HG02678 (cell line): Measurements from ENCODE around the gene CCK.

Experiments
- ATAC-seq: cut with Tn5 transposase; IDR thresholded peaks from one replicate; pipeline ENCODE4 v1.9.1; 2021; ENCODE audit warnings: mild to moderate bottlenecking, moderate library complexity; ENCODE audit not compliant: unreplicated experiment

CCK gene

DNA sequence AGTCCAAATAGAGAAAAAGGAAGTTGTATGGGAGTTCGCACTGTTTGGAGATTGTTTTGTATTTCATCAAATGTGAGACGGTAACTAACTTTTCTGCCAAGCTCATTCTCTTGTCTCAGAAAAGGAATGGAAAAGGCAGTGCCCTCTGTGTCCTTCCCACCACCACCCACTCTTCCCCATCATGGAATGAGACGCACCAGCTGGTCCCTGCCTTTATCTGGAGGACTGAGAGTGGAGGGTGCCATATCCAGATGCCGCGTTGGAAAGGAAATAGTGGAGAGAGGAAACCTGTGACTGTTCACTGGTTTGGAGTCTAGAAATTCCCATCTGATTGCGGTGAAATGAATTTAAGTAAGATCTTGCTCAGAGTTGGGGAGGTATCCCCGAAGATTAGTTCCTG is 3.7 kb upstream of the CCK start:
- no peak for ATAC-seq

DNA sequence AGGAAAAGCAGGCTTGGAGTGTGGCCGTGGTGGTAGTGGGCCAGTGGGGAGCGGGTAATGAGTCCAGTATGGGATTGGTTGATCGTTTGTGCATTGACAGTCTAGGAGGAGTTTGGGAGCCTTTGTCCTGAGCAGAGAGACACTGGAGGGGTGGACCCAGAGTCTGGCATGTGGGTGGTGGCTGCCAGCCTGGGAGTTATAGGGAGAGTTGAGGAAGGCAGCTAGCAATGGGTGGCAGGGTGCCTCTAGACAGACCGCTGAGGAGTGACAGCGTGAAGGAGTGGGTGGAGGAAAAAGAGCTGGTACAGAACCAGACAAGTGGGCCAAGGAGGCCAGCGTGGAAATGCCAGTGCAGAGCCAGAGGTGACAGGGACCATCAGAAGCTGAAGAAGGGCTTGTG is 1.9 kb upstream of the CCK start:
- ATAC-seq: no peak

DNA sequence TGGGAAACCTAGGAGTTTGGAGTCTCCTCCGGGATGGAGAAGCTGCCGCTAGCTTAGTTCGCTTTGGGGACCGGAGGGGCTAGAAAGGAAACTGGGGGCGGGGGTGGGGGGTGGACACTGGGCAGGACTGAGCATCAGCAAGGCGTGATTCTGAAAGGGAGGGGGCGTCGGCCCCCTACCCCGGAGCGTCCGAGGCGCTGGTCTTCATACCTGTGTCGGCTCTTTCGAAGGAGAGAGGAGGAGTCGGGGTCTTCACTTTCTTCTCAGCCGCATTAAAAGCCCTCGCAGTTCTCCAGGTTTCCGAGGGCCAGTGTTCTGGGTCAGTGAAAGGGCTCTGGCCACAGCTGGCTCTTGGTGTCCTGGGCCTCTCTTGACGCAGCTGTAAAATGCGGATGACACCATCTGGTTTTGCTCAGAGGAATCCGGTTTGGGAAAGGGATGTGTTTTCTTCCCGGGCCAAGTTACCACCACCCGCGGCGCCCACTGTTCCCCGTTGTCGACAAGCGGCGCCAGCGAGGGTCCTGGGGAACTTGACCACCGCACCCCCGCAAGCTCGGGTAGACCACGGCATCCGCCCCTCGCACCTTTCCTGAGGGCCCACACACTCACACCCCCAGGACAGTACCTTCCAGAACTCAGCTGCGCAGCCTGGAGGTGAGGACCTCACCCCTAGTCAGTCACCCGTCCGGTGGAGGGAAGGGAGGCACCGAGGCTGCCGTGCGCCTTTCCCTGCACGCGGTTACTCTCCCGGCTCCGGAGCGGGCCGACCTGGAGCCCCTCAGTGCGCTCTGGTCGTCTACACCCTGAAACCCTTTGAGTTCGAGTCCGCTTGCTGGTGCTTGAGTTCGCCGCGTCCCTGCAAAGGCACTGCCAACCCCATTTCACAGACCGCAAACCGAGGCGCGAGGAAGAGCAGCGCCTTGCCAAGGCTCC is 660 bp downstream of the CCK start:
- ATAC-seq: no peak

DNA sequence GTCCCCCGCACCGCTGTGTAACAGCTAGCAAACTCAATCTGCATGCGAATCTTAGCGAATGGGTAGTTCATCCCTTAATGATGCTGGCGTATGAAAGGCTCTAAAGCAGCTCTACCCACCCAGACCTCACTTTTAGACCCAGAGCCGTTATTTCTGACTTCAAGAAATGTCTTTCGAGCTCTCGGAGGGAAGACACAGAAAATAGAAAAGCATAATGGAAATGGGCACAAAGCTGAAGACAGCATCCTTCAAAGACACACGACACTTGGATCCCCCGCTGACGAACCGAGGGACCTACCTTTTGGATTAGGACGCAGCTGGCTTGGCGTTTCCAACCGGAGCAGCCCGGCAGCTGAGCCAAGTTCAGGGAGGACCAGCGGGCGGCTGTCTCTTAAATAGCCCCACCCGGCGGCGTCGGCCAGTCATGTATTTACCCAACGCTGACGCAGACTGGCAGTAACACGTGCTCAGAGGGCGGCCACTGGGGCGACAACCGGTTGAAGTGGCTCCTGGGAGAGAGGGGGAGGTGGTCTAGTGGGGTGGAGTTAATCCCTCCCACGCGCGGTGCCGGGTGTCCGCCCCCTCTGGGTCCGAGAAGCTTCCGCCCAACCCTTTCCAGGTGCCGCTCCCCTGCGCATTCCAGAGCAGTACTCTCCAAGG is 1.5 kb downstream of the CCK start:
- no peak for ATAC-seq

DNA sequence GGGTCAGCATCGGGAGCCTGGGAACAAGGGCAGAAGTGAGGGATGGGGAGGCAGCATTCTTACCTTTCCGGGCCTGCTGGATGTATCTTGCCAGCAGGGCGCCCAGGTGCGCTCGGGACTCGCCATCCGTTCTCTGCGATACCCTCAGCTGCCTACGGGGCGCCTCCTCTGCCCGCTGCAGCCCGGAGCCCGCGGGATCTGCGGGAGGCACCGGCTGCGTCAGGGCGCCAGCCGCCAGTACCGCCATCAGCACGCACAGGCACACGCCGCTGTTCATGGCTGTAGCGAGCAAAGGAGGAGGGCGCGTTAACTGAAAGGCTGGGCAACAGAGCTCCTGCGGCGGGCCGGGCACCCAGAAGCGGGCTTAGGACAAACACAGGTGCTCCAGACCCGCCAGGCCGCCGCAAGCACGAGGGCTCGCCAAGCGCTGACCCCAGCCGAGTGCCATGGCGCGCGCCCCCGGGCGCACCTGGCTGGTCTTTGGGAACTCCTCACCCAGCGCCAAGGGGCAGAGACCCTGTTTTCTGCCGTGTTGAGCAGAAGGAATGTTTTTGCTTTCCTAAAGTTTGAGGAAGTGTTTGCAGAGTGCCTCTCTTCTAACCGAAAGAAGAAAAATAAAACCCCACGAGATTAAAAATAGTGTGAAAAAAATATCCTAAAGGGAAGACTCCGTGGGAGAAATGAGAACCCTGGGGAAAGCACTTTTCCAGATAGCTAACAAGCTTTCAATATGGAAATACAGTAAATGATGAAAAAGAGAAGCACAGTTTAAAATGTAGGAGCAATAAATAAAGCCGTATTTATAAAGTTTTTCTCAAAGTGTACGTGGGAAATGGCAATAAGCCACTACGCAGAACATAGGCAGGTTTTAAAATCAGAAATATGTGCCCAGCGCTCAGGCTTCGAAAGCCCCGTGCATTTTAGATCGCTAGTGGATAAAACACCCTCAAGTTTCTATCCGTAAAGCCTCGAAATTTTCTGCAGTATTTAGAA is 2.3 kb downstream of the CCK start:
- no peak for ATAC-seq

DNA sequence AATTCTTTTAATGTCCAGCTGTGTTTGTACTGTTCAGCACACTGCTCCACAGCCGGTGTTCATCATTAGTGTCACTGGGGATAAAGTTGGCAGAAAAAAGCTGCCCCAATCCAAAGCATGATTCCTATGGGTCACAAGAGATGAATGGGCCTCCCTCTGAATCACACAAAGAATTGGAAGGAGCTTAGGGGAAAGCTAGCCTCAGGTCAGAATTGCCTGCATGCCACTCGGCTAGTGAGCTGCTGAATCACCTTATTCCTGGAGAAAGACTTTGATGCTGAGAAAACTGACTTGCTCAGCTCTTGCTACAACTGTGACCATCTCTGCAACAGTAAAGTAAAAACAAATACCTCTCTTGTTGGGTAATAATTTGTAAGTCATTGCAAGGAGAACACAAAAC is 3.5 kb downstream of the CCK start:
- ATAC-seq: no peak

DNA sequence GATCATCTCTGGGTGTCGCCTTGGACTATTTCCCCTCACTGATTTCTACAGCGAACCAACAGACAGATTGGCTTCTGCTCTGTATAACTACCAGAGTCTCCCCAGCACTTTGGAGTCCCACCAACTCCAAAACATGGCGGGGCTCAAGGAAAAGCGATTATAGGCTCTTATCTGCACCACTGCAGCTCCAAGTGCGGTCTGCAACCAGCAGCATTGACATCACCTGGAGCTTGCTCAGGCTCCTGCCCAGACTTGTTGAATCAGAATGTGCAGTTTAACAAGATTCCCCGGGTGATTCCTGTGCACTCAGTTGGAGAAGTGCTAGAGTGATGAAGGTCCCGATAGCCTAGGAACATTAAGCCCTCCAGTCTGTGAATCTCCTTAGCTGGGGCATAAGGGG is 9.0 kb downstream of the CCK start:
- ATAC-seq: no peak

DNA sequence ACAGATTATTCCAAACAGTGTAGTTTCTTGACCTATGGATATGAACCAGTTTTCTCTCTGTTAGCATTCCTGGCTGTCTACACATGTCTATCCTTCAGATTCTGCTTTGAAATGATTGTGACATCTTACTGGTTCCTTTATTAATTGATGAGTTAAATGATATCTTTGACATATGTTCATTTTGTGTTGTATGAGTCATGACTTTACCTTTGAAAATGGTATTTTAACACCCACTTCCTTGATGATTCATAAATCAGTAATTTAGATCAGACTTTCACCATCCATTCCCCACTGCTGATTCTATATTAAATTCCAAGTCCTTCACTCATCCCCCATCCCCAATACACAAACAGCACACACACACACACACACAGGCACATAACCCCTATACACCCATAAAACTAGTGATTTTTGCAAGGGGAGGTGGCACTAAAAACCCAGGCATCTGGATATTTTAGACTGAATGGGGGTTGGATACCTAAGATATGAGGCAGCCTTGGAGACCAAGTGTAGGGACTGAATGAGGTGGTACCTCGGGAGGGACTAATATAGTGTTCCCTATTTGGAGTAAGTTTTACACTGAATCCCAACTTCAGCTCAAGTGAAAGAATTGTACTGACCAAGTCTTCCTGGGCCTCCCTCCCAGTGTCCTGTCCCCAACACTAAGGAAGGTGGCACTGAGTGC is 9.7 kb downstream of the CCK start:
- ATAC-seq: no peak

DNA sequence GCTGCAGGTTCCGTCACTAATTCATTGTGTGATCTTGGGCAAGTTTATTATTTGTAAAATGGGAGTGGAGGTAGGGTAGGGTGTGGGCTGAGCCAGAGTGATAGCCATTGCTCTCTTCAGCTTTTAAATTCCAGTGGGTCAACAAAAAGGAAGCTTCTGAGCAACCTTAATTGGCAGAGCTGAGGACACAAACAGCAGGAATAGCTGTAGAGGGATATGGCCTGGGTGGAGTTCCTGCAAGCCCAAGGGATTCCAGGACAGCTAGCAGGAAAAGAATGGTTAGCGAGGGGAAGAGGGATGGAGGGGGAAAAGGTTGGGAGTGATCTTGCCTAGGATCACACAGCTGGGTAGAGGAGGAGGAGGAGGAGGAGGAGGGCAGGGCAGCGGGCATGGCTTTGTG is 11.4 kb downstream of the CCK start:
- ATAC-seq: no peak

DNA sequence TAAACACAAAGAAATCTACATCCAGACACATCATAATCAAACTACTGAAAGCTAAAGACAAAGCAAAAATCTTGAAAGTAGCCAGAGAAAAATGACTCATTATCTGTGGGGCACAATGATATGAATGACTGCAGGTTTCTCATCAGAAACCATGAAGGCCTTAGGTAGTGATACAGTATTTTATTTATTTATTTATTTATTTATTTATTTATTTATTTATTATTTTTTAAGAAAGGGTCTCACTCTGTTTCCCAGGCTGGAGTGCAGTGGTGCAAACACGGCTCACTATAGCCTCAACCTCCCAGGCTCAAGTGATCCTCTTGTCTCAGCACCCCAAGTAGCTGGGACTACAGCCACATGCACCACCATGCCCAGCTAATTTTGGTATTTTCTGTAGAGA is 15.2 kb downstream of the CCK start:
- ATAC-seq: no peak

DNA sequence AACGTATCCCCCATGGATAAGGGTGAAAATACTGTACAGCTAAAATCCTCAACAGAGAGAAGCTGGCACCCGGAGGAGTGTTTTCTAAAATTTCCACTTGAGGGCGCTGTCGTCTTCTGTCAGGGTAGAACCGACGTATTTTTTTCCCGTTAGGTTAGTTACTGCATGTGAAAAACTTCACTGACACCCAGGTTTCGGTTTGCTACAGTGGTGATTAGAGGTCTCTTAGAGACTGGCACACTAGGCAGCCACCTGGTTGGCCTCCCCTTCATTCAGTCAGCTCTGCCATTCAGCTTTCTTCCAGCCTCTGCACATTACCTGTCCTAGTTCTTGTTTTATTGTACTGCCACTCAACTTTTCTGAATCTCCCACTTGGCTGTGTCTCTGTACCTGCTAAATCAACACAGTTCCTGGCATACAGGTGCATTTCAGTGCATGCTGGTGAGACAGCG is 18.4 kb downstream of the CCK start:
- ATAC-seq: peak; percentile 69

DNA sequence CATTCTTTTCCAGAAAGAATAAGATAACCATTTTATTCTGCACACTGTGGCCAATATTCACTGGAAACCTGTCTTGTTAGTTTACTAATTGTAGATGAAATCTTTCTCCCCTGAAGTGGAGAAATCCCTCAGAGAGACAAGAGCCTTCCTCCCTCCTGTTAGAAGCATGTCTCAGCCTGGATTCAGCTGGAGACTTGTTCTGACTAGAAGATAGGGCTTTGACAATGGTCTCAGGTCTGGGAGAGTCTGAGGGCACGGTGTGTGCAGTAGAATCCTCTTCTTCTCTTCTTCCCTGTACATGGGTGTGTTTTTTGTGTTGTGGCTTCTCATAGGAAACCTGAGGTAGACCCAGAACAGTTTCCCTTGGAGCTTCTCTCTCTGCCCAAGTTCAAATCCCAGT is 19.9 kb downstream of the CCK start:
- ATAC-seq: no peak

DNA sequence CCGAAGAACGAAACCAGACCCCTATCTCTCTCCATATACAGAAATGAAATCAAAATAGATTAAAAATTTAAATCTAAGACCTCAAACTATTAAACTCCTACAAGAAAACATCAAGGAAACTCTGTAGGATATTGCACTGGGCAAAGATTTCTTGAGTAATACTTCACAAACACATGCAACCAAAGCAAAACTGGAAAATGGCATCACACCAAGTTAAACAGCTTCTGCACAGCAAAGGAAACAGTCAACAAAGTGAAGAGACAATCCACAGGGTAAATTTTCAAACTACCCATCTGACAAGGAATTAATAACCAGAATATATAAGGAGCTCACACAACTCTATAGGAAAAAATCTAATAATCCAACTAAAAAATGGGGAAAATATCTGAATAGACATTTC is 29.4 kb downstream of the CCK start:
- ATAC-seq: no peak

DNA sequence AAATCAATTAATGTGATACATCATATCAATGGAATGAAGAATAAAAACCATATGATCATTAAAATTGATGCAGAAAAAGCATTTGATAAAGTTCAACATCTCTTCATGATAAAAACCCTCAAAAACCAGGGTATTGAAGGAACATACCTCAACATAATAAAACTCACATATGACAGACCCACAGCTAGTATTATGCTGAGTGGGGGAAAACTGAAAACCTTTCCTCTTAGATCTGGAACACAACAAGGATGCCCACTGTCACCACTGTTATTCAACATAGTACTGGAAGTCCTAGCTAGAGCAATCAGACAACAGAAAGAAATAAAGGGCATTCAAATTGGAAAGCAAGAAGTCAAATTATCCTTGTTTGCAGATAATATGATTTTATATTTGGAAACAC is 30.5 kb downstream of the CCK start:
- ATAC-seq: no peak

DNA sequence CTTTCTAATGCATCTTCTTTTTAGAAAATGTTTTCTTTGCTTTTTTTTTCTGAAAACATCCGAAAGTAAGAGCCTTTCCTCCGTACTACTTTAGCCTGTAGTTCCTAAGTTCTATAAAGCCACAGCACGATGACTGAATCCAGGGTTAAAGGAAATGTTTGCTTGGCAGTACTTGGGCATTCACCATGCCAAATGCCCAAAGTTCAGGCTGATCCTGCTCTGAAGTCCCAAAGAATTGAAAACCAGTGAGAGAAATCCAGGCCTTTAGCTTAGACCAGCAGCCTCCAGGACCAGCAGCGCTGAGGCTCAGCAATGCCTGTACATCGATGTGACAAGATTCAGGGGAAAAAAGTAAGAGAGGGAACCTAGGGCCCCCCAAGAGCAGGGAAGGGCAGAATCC is 35.1 kb downstream of the CCK start:
- no peak for ATAC-seq

DNA sequence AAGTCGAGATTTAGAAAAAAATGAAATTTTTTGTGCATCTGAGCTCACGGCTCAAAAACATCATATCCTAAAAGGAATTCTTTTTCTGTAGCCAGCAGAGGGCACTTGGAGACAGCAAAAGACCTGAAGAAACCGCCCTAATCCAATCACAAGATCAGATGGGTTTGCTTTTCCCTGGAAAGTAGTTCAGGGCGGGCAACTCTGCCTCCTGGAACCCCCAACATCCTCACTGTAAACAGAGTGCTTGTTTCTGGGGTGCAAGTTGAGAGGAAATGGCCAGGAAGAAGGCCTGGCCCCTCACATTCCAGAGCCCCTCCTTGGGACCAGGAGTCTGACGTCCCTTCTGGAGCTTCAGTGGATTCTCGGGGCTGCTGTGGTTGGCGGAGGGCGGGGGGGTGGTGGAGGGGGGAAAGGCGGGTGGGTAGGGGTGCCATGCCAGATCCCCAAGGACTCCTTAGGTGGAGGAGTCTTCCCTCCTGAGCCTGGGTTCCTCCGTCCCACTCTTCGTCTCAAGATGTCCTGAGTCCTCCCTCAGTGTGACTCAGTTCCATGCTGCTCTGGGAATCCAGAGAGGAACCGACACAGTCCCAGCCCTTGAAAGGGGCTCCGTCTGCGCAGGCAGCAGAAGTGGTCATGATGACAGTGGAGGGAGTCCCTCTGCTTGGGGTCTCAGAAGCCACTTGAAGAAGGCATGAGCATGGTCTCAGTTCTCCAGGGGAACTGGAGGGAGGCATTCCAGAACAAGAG is 35.9 kb downstream of the CCK start:
- ATAC-seq: no peak

DNA sequence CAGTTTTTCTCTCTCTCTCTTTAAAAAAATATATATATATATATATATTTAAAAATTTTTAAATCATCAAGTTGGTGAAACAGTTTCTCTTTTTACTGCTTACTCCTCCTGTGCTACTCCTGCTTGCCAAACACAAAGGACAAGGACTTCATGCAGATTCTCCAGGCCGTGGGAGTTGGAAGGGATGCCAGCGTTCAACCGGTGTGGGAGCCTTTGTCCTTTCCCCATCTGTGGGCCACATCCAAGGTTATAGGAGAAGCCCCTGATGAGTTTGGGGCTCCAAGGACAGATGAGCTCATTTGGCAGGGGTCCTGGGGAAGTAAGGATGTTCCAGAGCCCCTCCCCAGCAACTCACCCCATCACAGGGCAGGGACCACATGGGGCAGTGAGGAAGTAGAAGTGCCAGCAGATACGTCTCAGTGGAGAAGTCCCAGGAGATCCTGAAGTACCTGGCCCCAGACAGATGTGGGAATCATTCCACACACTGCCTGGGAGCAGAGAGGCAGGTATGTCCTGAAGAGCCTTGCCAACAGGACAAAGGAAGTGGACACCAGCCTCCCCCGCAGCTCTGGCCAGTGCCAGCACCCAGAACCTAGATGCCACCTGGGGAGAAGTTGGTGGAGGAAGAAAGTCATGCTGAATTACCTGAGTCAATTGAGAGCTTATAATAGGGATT is 36.6 kb downstream of the CCK start:
- no peak for ATAC-seq

DNA sequence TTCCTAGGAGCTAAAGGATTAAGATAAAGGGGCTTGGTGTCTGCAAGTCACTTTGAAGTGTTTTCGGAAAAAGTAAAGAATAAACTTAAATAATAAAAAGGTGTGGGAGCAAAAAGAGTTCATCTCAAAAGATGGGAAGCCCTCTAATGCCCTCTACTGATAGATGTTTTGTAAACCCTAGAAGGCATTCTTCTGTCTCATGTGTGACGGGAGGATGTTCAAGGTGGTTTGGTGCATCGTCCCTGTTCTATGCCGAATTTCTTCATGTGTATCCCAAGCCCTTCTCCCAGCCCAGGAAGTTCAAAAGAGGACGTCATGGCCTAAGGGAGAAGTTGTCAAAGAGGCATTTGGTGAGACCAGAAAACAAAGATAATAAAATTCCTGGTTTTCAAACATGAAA is 37.2 kb downstream of the CCK start:
- ATAC-seq: no peak
